ENCODE results near the gene HJURP. TPM values are rescaled to one million over a fixed set of nuclear protein-coding genes. Genes with fewer than 3 reads are reported as not detected.

HJURP gene
- total RNA-seq, 2 experiments from 2014 or later: 139 to 141 TPM

GRCh38 chr2:233799716-233800115 lies 54.6 kb downstream of the HJURP start:
- Mint-ChIP-seq H3K9me3 (no peaks in the 10 kb centered on the region), H3K4me1 (no peaks in the 10 kb centered on the region), H3K36me3 (ENCODE audit: low read depth) (no peaks in the 10 kb centered on the region), H3K4me3 (no peak overlapping the region), H3K27ac (no peak overlapping the region), H3K27me3 (no peaks in the 10 kb centered on the region)
- POLR2A ChIA-PET: no interaction called here
- DNase-seq: no peak
- CTCF ChIA-PET: no interaction called here

DNA sequence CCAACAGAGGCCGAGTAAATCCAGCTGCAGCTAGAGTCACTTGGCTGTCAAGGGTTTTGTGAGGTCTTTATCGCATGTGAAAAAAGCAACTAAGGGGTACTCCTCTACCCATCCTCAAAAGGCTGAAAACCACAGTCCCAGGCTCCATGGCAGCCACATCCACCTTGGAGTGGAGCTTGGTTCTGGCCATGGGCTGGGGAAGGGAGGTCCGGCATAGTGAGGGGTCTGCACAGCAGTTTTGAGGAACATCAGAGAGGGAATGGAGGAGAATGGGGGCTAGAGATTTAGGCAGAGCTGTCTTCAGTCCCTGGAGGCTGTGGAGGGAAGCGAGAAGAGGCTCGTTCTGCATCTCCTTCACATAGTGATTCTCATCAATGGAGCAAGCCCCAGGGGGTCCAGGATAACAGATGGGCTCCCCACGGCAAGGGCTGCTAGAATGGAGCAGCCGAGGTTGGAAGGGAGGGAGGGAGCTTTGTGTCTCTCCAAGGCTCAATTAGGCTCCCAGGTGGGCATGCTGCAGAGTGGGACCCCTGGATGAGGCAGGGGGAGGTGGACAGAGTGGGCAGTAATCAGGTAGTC lies 55.2 kb downstream of the HJURP start:
- ChIA-PET CTCF (no interaction called here), POLR2A (no interaction called here)
- Mint-ChIP-seq H3K9me3 (no peaks in the 10 kb centered on the region), H3K36me3 (ENCODE audit: low read depth) (no peaks in the 10 kb centered on the region), H3K4me3 (no peak overlapping the region), H3K27ac (no peak overlapping the region), H3K4me1 (no peaks in the 10 kb centered on the region), H3K27me3 (no peaks in the 10 kb centered on the region)
- no peak for DNase-seq

GRCh38 chr2:233798335-233799086 lies 55.8 kb downstream of the HJURP start:
- Mint-ChIP-seq H3K27ac (no peak overlapping the region), H3K9me3 (no peaks in the 10 kb centered on the region), H3K36me3 (ENCODE audit: low read depth) (no peaks in the 10 kb centered on the region), H3K4me1 (no peaks in the 10 kb centered on the region), H3K27me3 (no peaks in the 10 kb centered on the region), H3K4me3 (no peak overlapping the region)
- ChIA-PET POLR2A (no interaction called here), CTCF (no interaction called here)
- no peak for DNase-seq

DNA sequence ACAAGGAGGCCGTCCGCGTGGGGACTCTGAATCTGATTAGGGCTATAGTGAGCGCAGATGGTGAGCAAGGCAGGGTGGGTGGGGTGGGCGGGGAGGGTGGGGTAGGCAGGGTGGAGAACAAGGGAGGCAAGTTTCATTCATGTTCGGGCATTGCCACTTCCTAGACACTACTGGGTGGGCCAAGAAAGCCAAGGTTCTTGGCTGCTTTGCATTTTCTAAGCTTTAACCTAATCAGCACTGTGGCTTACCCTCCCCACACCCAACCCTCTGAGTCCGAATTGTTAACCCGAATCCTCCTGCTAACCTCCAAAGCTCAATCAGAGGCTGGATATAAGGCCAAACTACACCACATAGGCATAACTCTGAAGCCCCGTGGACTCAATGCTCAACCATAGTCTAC lies 58.1 kb downstream of the HJURP start:
- DNase-seq: no peak
- no peaks in the 10 kb centered on the region for H3K27me3 Mint-ChIP-seq
- CTCF ChIA-PET: no interaction called here
- POLR2A ChIA-PET: interaction anchor here (0.5 kb wide), 1 partner anchor 46 kb away, joined by 6 read pairs; no protein-coding TSS in a partner anchor
- no peaks in the 10 kb centered on the region for H3K4me1 Mint-ChIP-seq
- no peak overlapping the region for H3K4me3 Mint-ChIP-seq
- H3K9me3 Mint-ChIP-seq: no peaks in the 10 kb centered on the region
- no peaks in the 10 kb centered on the region for H3K36me3 Mint-ChIP-seq (ENCODE audit: low read depth)
- H3K27ac Mint-ChIP-seq: no peak overlapping the region

DNA sequence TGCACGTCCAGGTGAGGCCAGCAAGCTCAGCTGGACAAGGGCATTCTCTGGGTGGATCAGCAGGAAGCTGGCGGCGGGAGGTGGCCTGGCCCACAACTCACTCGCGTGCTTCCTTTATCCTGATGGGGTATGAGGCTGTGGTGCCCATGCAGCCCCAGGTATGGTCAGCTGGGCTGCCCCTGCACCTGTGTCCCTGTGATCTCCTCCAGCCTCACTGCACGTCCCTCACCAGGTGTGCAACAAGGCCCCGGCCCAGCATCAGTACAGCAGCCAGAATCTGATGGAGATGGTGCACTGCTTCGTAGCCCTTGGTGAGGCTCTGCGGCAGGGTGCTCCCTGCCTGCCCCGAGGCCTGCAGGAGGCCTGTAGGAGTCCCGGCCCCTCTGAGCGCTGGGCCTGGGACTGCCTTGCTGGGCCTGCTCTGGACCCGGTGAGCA lies 58.6 kb downstream of the HJURP start:
- no peak for DNase-seq
- Mint-ChIP-seq H3K4me1 (no peaks in the 10 kb centered on the region), H3K9me3 (no peaks in the 10 kb centered on the region), H3K36me3 (ENCODE audit: low read depth) (no peaks in the 10 kb centered on the region), H3K4me3 (no peak overlapping the region), H3K27ac (no peak overlapping the region), H3K27me3 (no peaks in the 10 kb centered on the region)
- CTCF ChIA-PET: interaction anchor here (1.1 kb wide), 1 partner anchor 17 kb away, joined by 5 read pairs; no protein-coding TSS in a partner anchor
- POLR2A ChIA-PET: no interaction called here

DNA sequence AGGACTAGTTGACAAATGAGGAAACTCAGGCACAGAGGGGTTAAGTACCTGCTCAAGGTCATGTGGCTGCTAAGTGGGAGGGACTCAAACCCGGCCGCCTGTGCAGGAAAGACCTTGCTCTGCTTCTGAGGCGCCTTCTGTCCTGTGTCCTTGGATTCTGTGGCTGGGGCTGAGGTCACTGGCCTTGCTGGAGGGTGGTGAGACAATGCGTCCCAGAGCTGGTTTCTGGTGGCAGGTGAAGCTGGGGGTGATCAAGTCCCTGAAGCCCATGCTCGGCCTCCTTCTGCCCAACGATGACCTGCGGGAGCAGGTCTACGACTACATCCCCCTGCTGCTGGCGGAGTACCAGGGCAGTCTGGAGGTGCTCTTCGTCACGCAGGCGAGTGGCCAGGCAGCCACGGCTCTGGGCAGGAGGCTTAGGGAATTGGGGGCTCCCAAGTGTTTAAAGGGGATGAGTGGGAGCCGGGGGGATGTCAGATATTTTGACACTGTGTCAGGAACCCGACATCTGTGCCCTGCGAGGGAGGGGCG lies 60.1 kb downstream of the HJURP start:
- POLR2A ChIA-PET: no interaction called here
- no peak for DNase-seq
- CTCF ChIA-PET: no interaction called here
- Mint-ChIP-seq H3K36me3 (ENCODE audit: low read depth) (no peaks in the 10 kb centered on the region), H3K9me3 (no peaks in the 10 kb centered on the region), H3K4me3 (no peak overlapping the region), H3K4me1 (no peaks in the 10 kb centered on the region), H3K27ac (no peak overlapping the region), H3K27me3 (no peaks in the 10 kb centered on the region)

GRCh38 chr2:233793465-233794127 lies 60.7 kb downstream of the HJURP start:
- no peaks in the 10 kb centered on the region for H3K36me3 Mint-ChIP-seq (ENCODE audit: low read depth)
- CTCF ChIA-PET: no interaction called here
- no peak overlapping the region for H3K4me3 Mint-ChIP-seq
- H3K9me3 Mint-ChIP-seq: no peaks in the 10 kb centered on the region
- no peaks in the 10 kb centered on the region for H3K4me1 Mint-ChIP-seq
- no peak overlapping the region for H3K27ac Mint-ChIP-seq
- H3K27me3 Mint-ChIP-seq: no peaks in the 10 kb centered on the region
- no peak for DNase-seq
- POLR2A ChIA-PET: no interaction called here

DNA sequence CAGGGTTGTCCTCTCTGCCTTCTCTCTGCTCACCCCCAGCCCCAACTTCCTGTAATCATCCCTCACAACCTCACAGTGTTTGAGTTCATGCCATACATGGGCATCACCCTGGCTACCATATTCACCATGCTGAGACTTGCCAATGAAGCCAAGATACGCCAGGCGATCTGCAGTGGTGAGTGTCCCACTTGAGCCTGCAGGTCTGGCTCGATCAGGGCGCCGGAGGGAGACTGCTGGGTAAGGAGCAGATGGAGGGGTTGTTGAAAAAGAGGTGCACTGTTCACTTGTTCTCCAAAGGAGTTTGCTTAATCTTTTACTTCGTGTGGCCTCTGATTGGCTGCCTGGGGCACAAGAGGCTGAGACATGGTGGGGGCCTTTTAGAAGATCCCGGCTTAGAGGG lies 61.6 kb downstream of the HJURP start:
- H3K4me3 Mint-ChIP-seq: no peak overlapping the region
- H3K4me1 Mint-ChIP-seq: no peaks in the 10 kb centered on the region
- no peaks in the 10 kb centered on the region for H3K27me3 Mint-ChIP-seq
- H3K9me3 Mint-ChIP-seq: no peaks in the 10 kb centered on the region
- CTCF ChIA-PET: no interaction called here
- DNase-seq: no peak
- H3K27ac Mint-ChIP-seq: no peak overlapping the region
- POLR2A ChIA-PET: no interaction called here
- H3K36me3 Mint-ChIP-seq (ENCODE audit: low read depth): no peaks in the 10 kb centered on the region

- CTCF ChIA-PET: no interaction called here
- Mint-ChIP-seq H3K4me3 (no peak overlapping the region), H3K27ac (no peak overlapping the region), H3K27me3 (no peaks in the 10 kb centered on the region), H3K9me3 (no peaks in the 10 kb centered on the region), H3K36me3 (ENCODE audit: low read depth) (no peaks in the 10 kb centered on the region), H3K4me1 (no peaks in the 10 kb centered on the region)
- no peak for DNase-seq
- POLR2A ChIA-PET: no interaction called here
Observed at GRCh38 chr2:233791883-233792329, 62.4 kb downstream of the HJURP start.

DNA sequence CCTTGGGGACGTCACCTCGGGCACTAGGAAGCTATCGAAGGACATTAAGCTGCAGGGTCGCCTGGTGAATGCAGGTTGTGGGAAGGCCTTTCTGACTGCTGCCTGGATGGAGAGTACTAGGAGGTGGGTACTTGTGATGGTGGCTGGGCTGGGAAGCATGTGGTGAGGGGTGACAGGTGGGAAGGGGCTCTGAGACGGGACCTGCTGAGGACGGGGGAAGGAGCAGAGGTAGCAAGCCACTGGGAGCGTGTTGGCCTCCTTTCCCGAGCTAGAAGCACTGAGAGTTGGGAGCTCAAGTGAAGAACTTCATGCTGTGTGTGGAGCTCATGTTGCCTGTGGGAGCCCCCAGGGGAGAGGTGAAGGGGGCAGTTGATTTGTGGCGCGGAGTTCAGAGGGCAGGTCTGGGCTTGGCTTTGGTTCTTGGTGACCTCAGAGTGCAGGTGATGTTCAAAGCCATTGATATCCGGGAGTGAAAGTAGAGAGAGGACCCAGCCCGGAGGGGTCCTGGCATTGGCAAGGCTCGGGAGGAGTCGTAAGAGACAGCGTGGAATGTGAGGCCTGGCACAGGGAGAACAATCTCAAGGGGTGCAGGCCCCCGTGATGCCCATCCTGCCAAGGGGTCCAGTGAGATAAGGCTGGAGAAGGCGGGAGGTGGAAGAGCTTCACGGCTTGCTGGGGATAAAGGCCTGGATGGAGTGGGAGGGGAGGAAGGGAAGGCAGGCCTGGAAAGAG lies 63.0 kb downstream of the HJURP start:
- Mint-ChIP-seq H3K36me3 (ENCODE audit: low read depth) (no peaks in the 10 kb centered on the region), H3K9me3 (no peaks in the 10 kb centered on the region), H3K27me3 (no peaks in the 10 kb centered on the region), H3K4me1 (no peaks in the 10 kb centered on the region), H3K4me3 (no peak overlapping the region), H3K27ac (no peak overlapping the region)
- CTCF ChIA-PET: no interaction called here
- no peak for DNase-seq
- POLR2A ChIA-PET: interaction anchor here (0.6 kb wide), 1 partner anchor 1808 kb away, joined by 4 read pairs; no protein-coding TSS in a partner anchor

DNA sequence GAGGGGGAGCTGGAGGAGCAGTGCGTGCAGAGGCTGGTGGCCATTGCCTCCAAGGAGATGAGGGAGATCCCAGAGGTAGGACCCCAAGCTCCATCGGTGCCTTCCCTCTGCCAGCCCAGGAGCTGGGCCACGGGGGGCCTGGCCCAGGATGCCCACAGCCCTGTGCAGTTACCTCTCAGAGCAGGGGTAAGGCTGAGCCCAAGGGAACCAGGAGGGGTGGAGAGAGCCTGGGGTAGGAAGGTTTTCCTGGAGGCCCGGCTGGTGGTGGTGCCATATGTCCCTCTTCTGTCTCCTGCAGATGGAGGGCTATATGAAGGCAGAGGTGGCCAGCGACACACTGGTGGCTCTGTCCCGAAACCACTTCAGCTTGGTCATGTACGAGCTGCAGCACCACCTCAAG lies 64.8 kb downstream of the HJURP start:
- Mint-ChIP-seq H3K4me3 (no peak overlapping the region), H3K9me3 (no peaks in the 10 kb centered on the region), H3K27me3 (no peaks in the 10 kb centered on the region), H3K36me3 (ENCODE audit: low read depth) (no peaks in the 10 kb centered on the region), H3K4me1 (no peaks in the 10 kb centered on the region), H3K27ac (no peak overlapping the region)
- no peak for DNase-seq
- ChIA-PET POLR2A (no interaction called here), CTCF (no interaction called here)
